HCT116 (cell line): Measurements from ENCODE around the gene RABGGTA. TPM values are rescaled to one million over a fixed set of nuclear protein-coding genes. Genes with fewer than 3 reads are reported as not detected.

Experiments used
- ATAC-seq: fragments of 200-7000 bp; cut with Tn5 transposase; 2 replicates; pipeline ENCODE4 v1.9.1; 2020; ENCODE audit warnings: mild to moderate bottlenecking, moderate library complexity
- BruUV-seq: library from RNA; stranded (reverse); fragments of 400-500 nt; replicated peaks from 2 replicates; lab custom pipeline; 2021; lab: Mats Ljungman, UMichigan
- CTCF ChIA-PET: fragments of 300-600 bp; sonication (Branson Sonifier 250); formaldehyde crosslinking; loops from one replicate; lab custom pipeline; 2021; ENCODE audit warnings: antibody characterized with exemption; lab: Charles Lee
- POLR2A ChIA-PET: fragments of 300-600, 350-600 bp; sonication (Branson Sonifier 250); formaldehyde crosslinking; loops from one replicate; lab custom pipeline; 2021; ENCODE audit warnings: antibody characterized with exemption; lab: Charles Lee
- RAD21 ChIA-PET, 2 experiments: fragments of 300-600 bp; sonication (Branson Sonifier 250); formaldehyde crosslinking; loops; one replicate each; lab custom pipeline; 2023; ENCODE audit warnings: low total read pairs in 2 of 2; ENCODE audit not compliant: uncharacterized antibody in 2 of 2, unreplicated experiment in 2 of 2, low non-redundant PET in 1 of 2; lab: Charles Lee
- DNase-seq: peaks from one replicate; pipeline ENCODE4 v3.0.0-alpha.2; 2010; ENCODE audit warnings: low read depth, low spot score
- H2AFZ ChIP-seq: fragments of 200-600 bp; shearing (Covaris generic), sonication (generic); 2 replicates; pipeline ENCODE4 v1.6.1; 2017; ENCODE audit warnings: low read depth, mixed run types, mixed read lengths, antibody characterized with exemption, low read length; ENCODE audit not compliant: poor library complexity, severe bottlenecking
- H3K27ac ChIP-seq: 2 replicates; pipeline ENCODE4 v1.5.1; 2012; ENCODE audit warnings: low read depth, low read length
- H3K27me3 ChIP-seq: fragments of 200-600 bp; sonication (generic); 2 replicates; pipeline ENCODE4 v1.6.1; 2016; ENCODE audit warnings: mixed run types, low read length, mixed read lengths; ENCODE audit not compliant: insufficient read depth
- H3K36me3 ChIP-seq, 2 experiments: fragments of 200-500 bp in 1 of 2; fragments of 200-600 bp in 1 of 2; sonication (Bioruptor generic) in 1 of 2; sonication (generic) in 1 of 2; 2 replicates each; pipeline versions ENCODE4 v1.5.1 to v1.6.1; 2014 to 2016; ENCODE audit warnings: low read length in 2 of 2, inconsistent platforms in 1 of 2, mixed read lengths in 1 of 2, mixed run types in 1 of 2; ENCODE audit not compliant: insufficient read depth in 2 of 2, control insufficient read depth in 1 of 2
- H3K4me1 ChIP-seq, 2 experiments: fragments of 200-600 bp in 1 of 2; sonication (generic) in 1 of 2; 2 replicates each; pipeline versions ENCODE4 v1.5.1 to v1.6.1; 2012 to 2017; ENCODE audit warnings: low read length in 2 of 2, inconsistent platforms in 1 of 2, mild to moderate bottlenecking in 1 of 2, mixed read lengths in 1 of 2, mixed run types in 1 of 2, moderate library complexity in 1 of 2; ENCODE audit not compliant: insufficient read depth in 2 of 2, control insufficient read depth in 1 of 2
- H3K4me2 ChIP-seq: fragments of 200-600 bp; sonication (generic); 2 replicates; pipeline ENCODE4 v1.6.1; 2017; ENCODE audit warnings: mixed run types, low read length, mixed read lengths
- H3K4me3 ChIP-seq, 2 experiments: fragments of 200-600 bp in 1 of 2; sonication (generic) in 1 of 2; replicated peaks in 1 of 2; 2 replicates each; pipeline ENCODE4 v1.5.1; 2011 to 2016; ENCODE audit warnings: low read length in 2 of 2, control low read depth in 1 of 2, low read depth in 1 of 2, mild to moderate bottlenecking in 1 of 2, mixed read lengths in 1 of 2, mixed run types in 1 of 2
- H3K79me2 ChIP-seq: fragments of 200-600 bp; sonication (generic); 2 replicates; pipeline ENCODE4 v1.6.1; 2017; ENCODE audit warnings: mild to moderate bottlenecking, mixed run types, low read length, moderate library complexity, mixed read lengths; ENCODE audit not compliant: insufficient read depth
- H3K9ac ChIP-seq: fragments of 200-600 bp; sonication (generic); 2 replicates; pipeline ENCODE4 v1.6.1; 2016; ENCODE audit warnings: low read length, mixed read lengths
- H3K9me2 ChIP-seq: fragments of 200-600 bp; sonication (generic), shearing (Covaris generic); 2 replicates; pipeline ENCODE4 v1.6.1; 2017; ENCODE audit warnings: mixed run types, mild to moderate bottlenecking, moderate library complexity; ENCODE audit not compliant: insufficient read depth
- H3K9me3 ChIP-seq, 2 experiments: fragments of 200-500 bp in 1 of 2; fragments of 200-600 bp in 1 of 2; sonication (Bioruptor generic) in 1 of 2; sonication (generic) in 1 of 2; 2 replicates each; pipeline ENCODE4 v1.6.1; 2014 to 2017; ENCODE audit warnings: low read length in 2 of 2, mixed read lengths in 2 of 2, inconsistent platforms in 1 of 2, low read depth in 1 of 2, mild to moderate bottlenecking in 1 of 2, mixed run types in 1 of 2, moderate library complexity in 1 of 2; ENCODE audit not compliant: control insufficient read depth in 1 of 2, insufficient read depth in 1 of 2
- H4K20me1 ChIP-seq: fragments of 200-600 bp; sonication (generic), shearing (Covaris generic); 2 replicates; pipeline ENCODE4 v1.6.1; 2017; ENCODE audit warnings: mixed run types, mild to moderate bottlenecking, moderate library complexity; ENCODE audit not compliant: insufficient read depth
- ATF3 ChIP-seq: IDR thresholded peaks from 2 replicates; pipeline ENCODE4 v1.6.1; 2012
- CEBPB ChIP-seq: IDR thresholded peaks from 2 replicates; pipeline ENCODE4 v1.6.1; 2012; ENCODE audit warnings: low read depth
- CTCF ChIP-seq, 3 experiments: fragments of 200-600 bp in 1 of 3; sonication (generic) in 1 of 3; IDR thresholded peaks in 2 of 3; conservative IDR thresholded peaks in 1 of 3; 2 replicates each; pipeline ENCODE4 v1.5.1; 2012 to 2017; ENCODE audit warnings: low read depth in 2 of 3, low read length in 2 of 3, antibody characterized with exemption in 1 of 3, borderline replicate concordance in 1 of 3, control low read depth in 1 of 3, mild to moderate bottlenecking in 1 of 3, mixed read lengths in 1 of 3, mixed run types in 1 of 3, moderate library complexity in 1 of 3; ENCODE audit not compliant: insufficient read depth in 1 of 3
- EGR1 ChIP-seq: IDR thresholded peaks from 2 replicates; pipeline ENCODE4 v1.6.1; 2012; ENCODE audit warnings: low read depth
- ELF1 ChIP-seq: IDR thresholded peaks from 2 replicates; pipeline ENCODE4 v1.6.1; 2012; ENCODE audit warnings: low read depth, borderline replicate concordance
- FOSL1 ChIP-seq: IDR thresholded peaks from 2 replicates; pipeline ENCODE4 v1.6.1; 2012; ENCODE audit warnings: low read depth
- JUND ChIP-seq: IDR thresholded peaks from 2 replicates; pipeline ENCODE4 v1.6.1; 2012
- POLR2A ChIP-seq: IDR thresholded peaks from 2 replicates; pipeline ENCODE4 v1.7.0; 2011; ENCODE audit warnings: borderline replicate concordance; ENCODE audit not compliant: insufficient read depth, insufficient read length; ENCODE audit errors: extremely low read depth
- POLR2AphosphoS5 ChIP-seq: IDR thresholded peaks from 2 replicates; pipeline ENCODE4 v1.6.1; 2011; ENCODE audit warnings: mild to moderate bottlenecking, low read depth, low read length, moderate library complexity
- RAD21 ChIP-seq: IDR thresholded peaks from 2 replicates; pipeline ENCODE4 v1.6.1; 2012; ENCODE audit warnings: low read depth, mild to moderate bottlenecking
- REST ChIP-seq: IDR thresholded peaks from 2 replicates; pipeline ENCODE4 v1.6.1; 2012; ENCODE audit warnings: low read depth
- SIN3A ChIP-seq: IDR thresholded peaks from 2 replicates; pipeline ENCODE4 v1.6.1; 2012; ENCODE audit warnings: low read depth
- SP1 ChIP-seq: IDR thresholded peaks from 2 replicates; pipeline ENCODE4 v1.6.1; 2012; ENCODE audit warnings: low read depth
- SRF ChIP-seq: IDR thresholded peaks from 2 replicates; pipeline ENCODE4 v1.6.1; 2012; ENCODE audit warnings: low read depth
- TCF7L2 ChIP-seq: IDR thresholded peaks from 2 replicates; pipeline ENCODE4 v1.7.0; 2011; ENCODE audit warnings: borderline replicate concordance, inconsistent platforms; ENCODE audit not compliant: insufficient read depth, insufficient read length; ENCODE audit errors: extremely low read depth
- YY1 ChIP-seq: IDR thresholded peaks from 2 replicates; pipeline ENCODE4 v1.6.1; 2011; ENCODE audit warnings: low read length, low read depth, moderate library complexity, mild to moderate bottlenecking; ENCODE audit not compliant: insufficient replicate concordance; ENCODE audit errors: extremely low read depth
- ZBTB33 ChIP-seq: IDR thresholded peaks from 2 replicates; pipeline ENCODE4 v1.6.1; 2011; ENCODE audit warnings: mild to moderate bottlenecking, low read length, moderate library complexity; ENCODE audit not compliant: insufficient replicate concordance; ENCODE audit errors: extremely low read depth
- ZFX ChIP-seq: fragments of 450-650 bp; IDR thresholded peaks from 2 replicates; pipeline ENCODE4 v1.6.1; 2017
- ZNF274 ChIP-seq: fragments of 200-500 bp; sonication (Bioruptor generic); IDR thresholded peaks from 2 replicates; pipeline ENCODE4 v1.6.1; 2014; ENCODE audit warnings: mild to moderate bottlenecking, low read depth, low read length, inconsistent platforms
- intact Hi-C: fragments of 100-400 bp; cut with micrococcal nuclease; formaldehyde crosslinking; loops from 2 replicates; pipeline ENCODE4 v1.10.0; 2022
- total RNA-seq: library from RNA; stranded (reverse); gene quantifications from one replicate; pipeline ENCODE4 v1.2.1, GENCODE V29; 2021; ENCODE audit not compliant: unreplicated experiment

The RABGGTA gene
- total RNA-seq, 1 experiment from 2014 or later: 40.8 TPM

- Histone ChIP-seq H3K27ac (0 out of 2 replicates have a peak overlapping the region, but pooled peaks have one; percentile 19), H2AFZ (no peak overlapping the region), H3K9me2 (no peaks in the 10 kb centered on the region), H3K9ac (peak overlapping the region; percentile 29; the same call in 1 of the 2 replicates), H3K36me3 (peaks cover 24 to 28% of the 10 kb centered on the region in 2 experiments; a peak in 3 of 4 replicates), H3K4me2 (peak overlapping the region; percentile 57), H3K9me3 (no peaks in the 10 kb centered on the region), H3K79me2 (no peaks in the 10 kb centered on the region), H3K4me3 (no peak overlapping the region), H4K20me1 (no peaks in the 10 kb centered on the region), H3K27me3 (no peaks in the 10 kb centered on the region), H3K4me1 (peaks cover 7 to 16% of the 10 kb centered on the region in 2 experiments)
- CTCF ChIA-PET: interaction anchor here (0.6 to 3.3 kb wide), 23 partner anchors 8 to 250 kb away, joined by 3 to 59 read pairs (median 4); partner anchors contain the start of genes CHMP4A, DHRS1, MDP1 and NOP9
- peak; percentile 28 for ATAC-seq
- intact Hi-C loops: no loop called here
- no TSS peak for BruUV-seq
- POLR2A ChIA-PET: interaction anchor here (0.8 to 1.9 kb wide), 3 partner anchors 10 to 123 kb away, joined by 3 to 7 read pairs (median 4); partner anchors contain the start of gene TINF2
- DNase-seq: no peak
- RAD21 ChIA-PET: interaction anchor here in 1 of 2 experiments (1.0 kb wide), 2 partner anchors 123 to 250 kb away, joined by 3 read pairs; no protein-coding TSS in a partner anchor
- no peak for TF ChIP-seq SRF
- no peak for TF ChIP-seq YY1
- TF ChIP-seq ZFX: no peak
- no peak for TF ChIP-seq ZNF274
- no peak for TF ChIP-seq POLR2AphosphoS5
- TF ChIP-seq REST: no peak
- TF ChIP-seq ELF1: no peak
- no peak for TF ChIP-seq SP1
- TF ChIP-seq TCF7L2: no peak
- no peak for TF ChIP-seq ZBTB33
- no peak for TF ChIP-seq RAD21
- no peak for TF ChIP-seq JUND
- TF ChIP-seq ATF3: no peak
- TF ChIP-seq EGR1: no peak
- TF ChIP-seq FOSL1: no peak
- TF ChIP-seq CEBPB: no peak
- no peak for TF ChIP-seq CTCF (IDR thresholded peaks at IDR 0.05 in 2 of 3, conservative IDR thresholded peaks at IDR 0.05 in 1 of 3; ENCODE audit: borderline replicate concordance in 1 of 3, insufficient read depth in 1 of 3, low read depth in 2 of 3, low read length in 2 of 3)
- no peak for TF ChIP-seq POLR2A
- TF ChIP-seq SIN3A: no peak
These were observed 37.1 kb upstream of the RABGGTA start for GRCh38 chr14:24308342-24309124.
